G401 (cell line): ENCODE data around the gene B3GALT4. TPM values are rescaled to one million over a fixed set of nuclear protein-coding genes. Genes with fewer than 3 reads are reported as not detected.
"Not testable (repeated sequence)": the region's sequence is repeated elsewhere in the genome, so short reads cannot be mapped to it uniquely, and the experiment has no call there.

Experiments used
- DNase-seq: peaks from one replicate; pipeline ENCODE4 v3.0.0-alpha.2; 2015; ENCODE audit warnings: low spot score
- in situ Hi-C: cut with HindIII; loops from 2 replicates; pipeline ENCODE4 v1.10.0; 2016; ENCODE audit warnings: low sequenced_read_pairs, mixed read lengths
- total RNA-seq: library from RNA; depleted of rRNA; stranded (reverse); fragments of >200 nt; shearing (Covaris generic); gene quantifications from 2 replicates; pipeline ENCODE4 v1.2.3, GENCODE V29; 2014; rRNA removed

The B3GALT4 gene, protein sequence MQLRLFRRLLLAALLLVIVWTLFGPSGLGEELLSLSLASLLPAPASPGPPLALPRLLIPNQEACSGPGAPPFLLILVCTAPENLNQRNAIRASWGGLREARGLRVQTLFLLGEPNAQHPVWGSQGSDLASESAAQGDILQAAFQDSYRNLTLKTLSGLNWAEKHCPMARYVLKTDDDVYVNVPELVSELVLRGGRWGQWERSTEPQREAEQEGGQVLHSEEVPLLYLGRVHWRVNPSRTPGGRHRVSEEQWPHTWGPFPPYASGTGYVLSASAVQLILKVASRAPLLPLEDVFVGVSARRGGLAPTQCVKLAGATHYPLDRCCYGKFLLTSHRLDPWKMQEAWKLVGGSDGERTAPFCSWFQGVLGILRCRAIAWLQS
- total RNA-seq, result 0.61 and 1.9 TPM in 2 replicates

DNA sequence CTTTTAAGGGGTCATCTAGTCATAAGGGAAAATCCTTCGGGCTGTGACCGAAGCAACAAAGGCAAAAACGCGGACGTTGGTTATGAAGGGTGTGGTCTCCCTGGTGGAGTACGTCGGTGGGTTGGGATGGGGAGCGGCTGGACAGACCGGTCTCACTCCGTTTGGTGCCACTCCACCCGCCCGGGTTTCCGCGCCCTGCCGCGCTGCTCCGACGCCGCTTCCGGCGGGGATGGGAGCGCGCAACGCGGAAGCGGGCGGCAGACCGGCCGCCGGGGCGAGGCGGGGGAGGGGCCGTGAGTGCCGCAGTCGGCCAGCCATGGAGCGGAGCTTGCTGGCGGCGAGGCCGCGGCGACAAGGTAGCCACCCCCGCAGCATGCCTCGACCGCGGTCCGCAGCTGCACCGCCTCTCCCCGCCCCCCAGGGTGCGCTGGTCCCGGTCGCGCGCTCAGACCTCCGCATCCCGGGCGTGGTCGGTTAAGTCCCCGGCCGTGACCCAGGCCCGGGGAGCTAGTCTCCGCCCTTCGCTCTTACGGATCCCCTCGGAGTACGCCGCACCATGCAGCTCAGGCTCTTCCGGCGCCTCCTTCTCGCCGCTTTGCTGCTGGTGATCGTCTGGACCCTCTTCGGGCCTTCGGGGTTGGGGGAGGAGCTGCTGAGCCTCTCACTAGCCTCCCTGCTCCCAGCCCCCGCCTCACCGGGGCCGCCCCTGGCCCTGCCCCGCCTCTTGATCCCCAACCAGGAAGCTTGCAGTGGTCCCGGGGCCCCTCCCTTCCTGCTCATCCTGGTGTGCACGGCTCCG, at the start of gene B3GALT4:
B3GALT4 (plus strand) TSS at position 260 of the 799 bp plus-strand sequence; CDS start at position 557, 297 bp downstream.
- in situ Hi-C loops, result no loop called here

DNA sequence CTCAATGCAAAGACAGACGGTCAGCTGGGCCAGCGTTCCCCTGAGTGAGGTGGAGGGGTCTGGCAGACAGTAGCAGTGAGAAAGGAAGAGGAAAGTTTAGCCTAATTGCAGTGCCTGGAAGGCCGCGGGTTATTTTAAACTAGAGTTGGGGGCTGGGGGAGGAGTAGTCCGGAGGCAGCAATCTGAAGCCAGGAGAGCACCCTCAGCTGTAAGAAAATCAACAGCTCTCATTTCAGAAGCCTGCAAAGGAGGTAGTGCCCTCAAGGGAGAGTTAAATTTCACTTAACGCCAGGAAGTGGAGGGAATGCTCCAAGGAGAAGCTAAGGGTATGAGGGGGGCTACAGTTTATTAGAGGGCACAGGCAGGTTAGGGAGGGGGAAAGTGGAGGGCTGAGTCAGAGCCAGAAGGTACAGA, 41.7 kb upstream of the B3GALT4 start:
- no peak for DNase-seq

More for the DNA sequence above, at the start of gene B3GALT4:
- DNase-seq, result peak; percentile 75

DNA sequence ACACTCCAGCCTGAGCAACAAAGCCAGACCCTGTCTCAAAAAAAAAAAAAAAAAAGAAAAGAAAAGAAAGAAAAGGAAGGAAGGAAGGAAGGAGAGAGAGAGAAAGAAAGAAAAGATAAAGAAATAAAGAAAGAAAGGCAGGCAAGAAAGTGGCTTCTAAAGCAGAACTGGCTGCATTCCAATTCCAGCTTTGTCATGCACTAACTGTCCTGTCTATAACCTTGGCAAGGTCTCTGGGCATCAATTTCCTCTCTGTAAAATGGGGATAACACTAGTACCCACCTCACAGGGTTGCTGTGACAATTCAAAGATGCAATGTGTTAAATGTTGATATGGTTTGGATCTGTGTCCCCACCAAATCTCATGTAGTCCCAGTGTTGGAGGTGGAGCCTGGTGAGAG, 40.6 kb upstream of the B3GALT4 start:
- in situ Hi-C loops, result no loop called here
- no peak for DNase-seq

More for the DNA sequence above, 41.7 kb upstream of the B3GALT4 start:
- in situ Hi-C loops, result no loop called here

DNA sequence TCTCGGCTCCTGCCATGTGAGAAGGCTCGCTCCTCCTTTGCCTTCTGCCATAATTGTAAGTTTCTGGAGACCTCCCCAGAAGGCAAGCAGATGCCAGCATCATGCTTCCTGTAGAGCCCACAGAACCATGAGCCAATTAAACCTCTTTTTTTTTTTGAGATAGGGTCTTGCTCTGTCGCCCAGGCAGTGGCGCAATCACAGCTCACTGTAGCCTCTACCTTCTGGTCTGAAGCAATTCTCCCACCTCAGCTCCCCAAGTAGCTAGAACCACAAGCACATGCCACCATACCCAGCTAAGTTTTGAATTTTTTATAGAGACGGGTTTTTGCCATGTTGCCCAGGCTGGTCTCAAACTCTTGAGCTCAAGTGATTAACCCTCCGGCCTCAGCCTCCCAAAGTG, 40.1 kb upstream of the B3GALT4 start:
- in situ Hi-C loops, result no loop called here

DNA sequence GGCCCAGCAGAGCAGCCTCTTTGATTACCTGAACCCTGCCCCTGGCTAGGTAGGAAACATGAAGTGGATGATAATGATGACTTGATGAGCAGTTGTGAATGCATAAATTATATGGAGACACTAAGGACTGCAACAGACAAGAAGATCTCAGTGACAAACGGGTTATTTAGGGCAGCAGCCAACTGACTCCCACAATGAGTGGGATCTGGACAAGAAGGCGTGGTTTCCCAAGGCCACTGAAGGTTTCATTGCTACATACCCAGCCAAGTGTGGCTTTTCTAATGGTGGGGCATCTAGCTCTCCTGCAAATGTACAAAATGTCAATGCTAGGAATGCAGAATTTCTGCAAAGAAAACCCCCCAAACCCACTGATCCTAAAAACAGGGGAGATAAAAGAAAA, 39.2 kb upstream of the B3GALT4 start:
- in situ Hi-C loops, result no loop called here
- no peak for DNase-seq

More for the DNA sequence above, 40.1 kb upstream of the B3GALT4 start:
- no peak for DNase-seq

DNA sequence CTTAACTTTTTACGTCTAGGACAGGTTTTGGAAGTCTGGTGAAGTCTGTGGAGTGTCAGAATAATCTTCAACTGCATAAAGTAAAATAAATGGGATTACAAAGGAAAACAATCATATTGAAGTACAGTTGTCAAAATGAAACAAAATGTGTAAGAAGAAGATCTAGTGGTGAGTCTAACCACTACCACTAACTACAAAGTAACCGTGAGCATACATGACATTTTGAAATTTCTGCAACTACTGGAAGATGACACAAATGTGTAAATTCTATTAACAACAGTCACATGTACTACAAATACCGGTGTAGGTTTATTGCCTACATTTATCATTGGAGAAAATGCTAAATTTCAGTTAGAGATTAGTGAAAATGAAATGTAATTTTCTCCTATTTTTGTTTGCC, 35.0 kb upstream of the B3GALT4 start:
- in situ Hi-C loops, result no loop called here
- DNase-seq, result no peak

DNA sequence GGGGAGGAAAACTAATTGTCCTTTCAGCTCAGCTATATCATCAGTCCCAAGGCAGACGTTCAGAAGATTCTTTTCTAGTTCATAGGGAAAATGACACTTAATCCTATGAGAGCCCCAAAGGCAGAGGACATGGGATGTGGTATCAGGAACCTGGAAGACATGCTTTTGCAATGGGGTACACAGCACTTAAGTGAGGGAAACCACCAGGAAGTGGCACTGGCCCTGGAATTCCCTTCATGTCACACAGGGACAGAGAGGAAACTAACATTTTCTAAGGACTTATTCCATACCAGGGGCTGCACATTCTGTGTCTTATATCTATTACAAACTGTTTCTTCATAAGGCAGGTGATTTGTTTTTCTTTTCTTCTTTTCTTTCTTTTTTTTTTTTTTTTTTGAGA, 33.4 kb upstream of the B3GALT4 start:
- in situ Hi-C loops, result no loop called here

DNA sequence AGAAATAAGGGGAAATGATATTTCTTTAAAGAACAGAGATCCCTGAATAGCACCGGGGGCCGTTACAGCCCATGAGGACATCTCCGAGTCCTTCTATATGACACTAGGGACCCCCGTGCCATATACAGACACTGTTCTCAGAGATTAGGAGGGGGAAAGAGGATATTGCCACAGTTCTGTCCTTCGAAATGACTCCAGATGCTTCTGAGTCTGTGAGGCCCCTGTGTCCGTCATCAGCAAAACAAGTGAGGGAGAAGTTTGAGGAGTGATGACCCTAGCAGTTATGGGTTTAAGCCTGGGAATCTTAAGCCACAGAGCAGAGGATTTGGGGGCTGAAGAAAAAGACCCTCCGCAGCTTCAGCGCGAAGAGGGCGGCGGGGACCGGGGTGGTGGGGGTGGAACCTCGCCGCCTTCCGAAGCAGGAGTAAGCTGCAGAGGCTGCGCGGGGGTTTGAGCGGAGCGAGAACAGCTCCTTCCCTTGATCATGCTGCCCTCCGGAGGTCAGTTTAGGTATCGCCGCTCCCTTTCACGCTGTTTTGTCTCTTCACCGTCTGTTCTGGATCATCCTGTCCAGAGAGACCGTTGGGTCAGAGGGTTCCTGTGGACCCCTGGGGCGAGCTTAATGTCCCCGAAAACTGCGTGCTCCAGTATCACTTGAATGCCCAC, 28.8 kb upstream of the B3GALT4 start:
- peak; percentile 91 for DNase-seq
- in situ Hi-C loops, result no loop called here

More for the DNA sequence above, 33.4 kb upstream of the B3GALT4 start:
- no peak for DNase-seq

DNA sequence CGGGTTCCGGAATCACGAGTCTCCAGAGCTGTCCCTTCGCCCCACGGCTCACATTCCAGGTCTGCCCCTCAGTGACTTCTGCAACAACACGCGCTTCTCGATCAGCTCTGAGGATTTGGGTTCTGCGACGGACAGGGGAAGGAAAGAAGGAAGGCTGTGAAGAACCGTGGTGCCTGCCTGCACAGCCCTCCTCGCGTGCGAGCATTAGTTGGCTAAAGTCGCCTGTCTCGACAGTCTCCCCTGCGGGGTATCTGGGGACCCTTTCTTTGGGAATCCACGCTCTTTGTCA, 28.3 kb upstream of the B3GALT4 start:
- DNase-seq, result no peak

DNA sequence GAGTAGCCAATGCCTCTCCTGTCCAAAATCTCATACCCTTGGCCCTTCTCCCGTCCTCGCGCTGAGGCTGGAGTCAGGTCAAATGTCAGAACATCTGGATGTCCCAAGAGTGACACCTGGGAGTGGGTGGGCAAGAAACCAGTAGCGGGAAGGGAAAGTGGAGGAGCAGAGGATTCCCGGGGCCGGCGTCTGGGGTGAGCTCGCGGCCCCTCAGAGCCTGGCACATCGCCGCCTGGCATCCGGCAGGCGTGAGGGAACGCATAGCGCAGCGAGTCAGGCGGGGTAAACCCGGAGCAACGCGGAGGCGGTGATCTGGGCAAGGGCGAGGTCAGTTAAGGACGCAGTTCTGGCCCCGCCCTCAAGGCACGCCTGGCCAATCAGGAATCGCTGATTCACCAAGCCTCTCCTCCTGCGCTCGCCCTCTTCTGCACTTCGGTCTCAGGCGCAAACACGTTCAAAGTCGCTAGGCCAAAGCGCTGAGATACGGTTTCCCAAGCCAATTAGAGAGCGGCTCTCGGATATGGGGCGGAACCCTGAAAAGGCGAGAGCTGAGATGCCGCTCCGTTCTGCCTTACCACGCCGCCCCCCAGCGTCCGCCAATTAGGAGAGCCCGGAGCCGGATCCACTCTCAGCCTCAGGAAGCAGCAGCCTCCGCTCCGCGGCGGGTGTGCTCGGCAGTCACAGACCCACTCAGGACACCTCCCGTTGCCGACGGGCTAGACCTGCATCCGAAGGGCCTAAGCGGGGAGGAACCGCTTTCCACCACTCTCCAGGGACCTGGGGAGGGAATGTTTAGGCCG, 27.8 kb upstream of the B3GALT4 start:
- in situ Hi-C loops, result no loop called here
- DNase-seq, result peak; percentile 100

More for the DNA sequence above, 28.3 kb upstream of the B3GALT4 start:
- in situ Hi-C loops, result no loop called here

DNA sequence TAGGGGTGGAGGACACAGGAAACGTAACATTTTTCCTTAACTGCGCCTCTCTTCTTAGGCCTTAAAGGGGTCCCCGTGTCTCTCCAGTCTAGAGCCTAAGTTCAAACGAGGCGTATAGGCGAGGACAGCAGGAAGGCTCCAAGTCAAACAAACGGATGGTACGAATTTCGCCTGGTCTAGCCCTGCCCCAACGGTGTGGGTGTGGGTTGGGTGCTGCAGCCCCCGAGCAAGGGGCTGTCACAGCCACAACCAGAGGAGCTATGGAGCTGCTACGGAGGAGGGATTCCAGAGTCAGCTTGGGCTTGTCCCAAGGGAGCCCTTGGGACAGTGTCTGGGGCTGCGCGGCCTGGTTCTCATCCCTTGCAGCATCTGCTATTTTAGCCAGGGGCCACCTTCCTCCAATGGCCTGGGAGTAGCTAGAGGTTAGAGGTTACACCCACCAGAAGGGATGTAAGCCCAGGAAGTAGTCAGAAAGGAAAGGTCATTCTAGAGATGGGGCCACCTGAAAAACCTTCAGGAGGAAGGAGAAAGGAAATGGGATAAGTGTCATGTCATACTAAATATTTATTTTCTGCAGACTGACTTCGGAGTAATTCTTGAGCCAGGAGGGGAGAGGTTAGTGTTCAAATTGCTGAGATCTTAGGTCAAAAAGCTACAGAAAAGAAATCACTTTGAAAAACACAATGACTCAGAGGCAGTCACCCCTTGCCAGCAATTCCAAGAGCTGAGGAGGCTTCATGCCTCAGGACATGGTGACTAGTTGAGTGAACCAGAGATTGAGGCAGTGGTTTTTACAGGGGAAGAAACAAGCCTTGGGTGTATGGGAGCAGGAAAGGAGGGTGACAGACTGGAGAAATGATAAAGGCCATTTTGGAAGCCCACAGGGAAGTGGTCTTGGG, 26.9 kb upstream of the B3GALT4 start:
- no peak for DNase-seq
- in situ Hi-C loops, result no loop called here

DNA sequence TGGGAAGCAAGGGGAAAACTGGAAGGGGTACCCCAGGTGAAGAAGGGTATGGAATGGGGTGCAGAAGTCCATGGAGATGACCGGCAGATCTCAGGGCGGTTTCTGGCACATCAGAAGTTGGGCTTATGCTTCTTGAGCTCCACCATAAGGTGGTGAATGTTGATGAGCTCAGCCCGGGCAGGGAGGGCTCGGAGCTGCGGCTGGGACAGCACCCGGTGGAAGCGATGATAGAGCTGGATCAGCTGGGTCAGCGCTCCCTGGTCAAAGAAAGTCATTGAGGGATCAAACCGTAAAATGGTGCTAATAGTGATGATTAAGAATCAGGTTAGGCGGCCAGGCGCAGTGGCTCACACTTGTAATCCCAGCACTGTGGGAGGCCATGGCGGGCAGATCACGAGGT, 26.2 kb upstream of the B3GALT4 start:
- in situ Hi-C loops, result no loop called here

DNA sequence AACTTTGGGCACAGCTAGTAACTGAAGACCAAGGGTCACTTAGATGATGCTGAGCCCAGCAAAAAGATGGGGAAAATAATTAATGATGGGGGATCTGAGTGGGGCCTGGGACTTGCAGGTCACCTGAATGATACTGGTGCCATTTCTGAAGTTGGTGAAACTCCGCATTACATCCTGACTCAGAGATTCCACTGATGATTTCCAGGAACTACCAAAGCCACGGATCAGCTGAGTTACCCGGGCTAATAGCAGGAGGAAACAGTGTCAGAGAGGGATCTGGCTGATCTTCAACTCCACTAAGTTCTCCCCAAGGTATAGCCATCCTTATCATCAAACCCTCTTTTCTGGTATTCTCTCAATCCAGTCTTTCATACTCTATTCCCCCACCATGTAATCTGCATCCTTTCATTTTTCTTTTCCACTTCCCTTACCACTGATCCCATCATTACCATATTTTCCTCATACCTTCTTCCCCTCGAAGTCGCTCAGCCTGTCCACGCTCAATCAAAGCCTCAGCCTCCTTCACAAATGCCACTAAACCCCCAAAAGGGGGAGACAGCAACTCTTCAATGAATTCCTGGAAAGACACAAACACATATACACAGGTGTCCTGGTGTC, 25.4 kb upstream of the B3GALT4 start:
- in situ Hi-C loops, result no loop called here
- DNase-seq, result no peak

More for the DNA sequence above, 26.2 kb upstream of the B3GALT4 start:
- DNase-seq, result no peak

DNA sequence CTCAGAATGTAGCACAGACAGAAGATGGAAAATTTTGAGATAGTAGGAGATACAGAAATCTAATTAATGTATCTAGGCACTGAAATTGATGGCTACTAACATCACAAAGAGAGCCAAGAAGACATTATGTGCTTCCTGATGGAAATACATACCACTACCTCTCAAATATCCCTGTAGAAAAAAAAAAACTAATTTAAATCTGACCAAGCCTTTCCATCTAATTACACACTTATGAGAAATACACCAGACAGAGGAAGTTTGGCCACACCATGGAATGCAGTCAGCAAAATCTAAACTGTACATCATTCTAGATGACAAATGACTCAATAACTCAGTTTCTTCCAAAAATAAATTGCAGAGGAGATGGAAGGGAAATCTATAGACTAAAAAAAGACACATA, 24.2 kb upstream of the B3GALT4 start:
- in situ Hi-C loops, result no loop called here
- DNase-seq, result no peak

DNA sequence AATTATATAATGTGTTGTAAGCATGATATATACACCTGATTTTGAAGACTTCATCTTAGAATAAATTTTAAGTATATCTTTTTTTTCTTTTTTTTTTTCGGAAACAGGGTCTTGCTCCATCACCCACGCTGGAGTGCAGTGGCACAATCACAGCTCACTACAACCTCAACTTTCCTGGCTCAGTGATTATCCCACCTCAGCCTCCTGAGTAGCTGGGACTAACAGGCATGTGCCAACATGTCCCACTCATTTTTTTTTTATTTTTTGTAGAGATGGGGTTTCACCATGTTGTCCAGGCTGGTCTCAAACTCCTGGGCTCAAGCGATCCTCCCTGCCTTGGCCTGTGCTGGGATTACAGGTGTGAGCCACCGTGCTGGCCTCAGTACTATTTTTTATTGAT, 22.3 kb upstream of the B3GALT4 start:
- in situ Hi-C loops, result no loop called here
- DNase-seq, result no peak

DNA sequence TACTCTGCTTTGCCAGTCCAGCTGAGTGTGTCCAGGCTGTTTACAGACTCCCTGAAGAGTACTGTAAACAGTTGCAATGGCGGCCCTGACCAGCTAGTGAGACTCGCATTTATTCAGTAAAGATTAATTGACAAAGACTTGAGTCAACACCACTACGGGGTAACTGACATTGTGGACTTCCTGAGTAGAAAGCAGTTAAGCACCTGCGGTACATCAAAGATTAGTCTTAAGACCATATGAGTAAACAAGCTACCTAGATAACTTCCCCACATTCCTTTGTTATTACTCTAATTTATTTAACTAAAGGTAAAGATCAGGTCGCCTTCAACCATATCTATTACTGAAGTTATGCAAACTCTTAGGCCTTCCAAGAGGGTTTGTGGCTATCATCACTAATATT, 17.9 kb upstream of the B3GALT4 start:
- in situ Hi-C loops, result no loop called here
- DNase-seq, result no peak

DNA sequence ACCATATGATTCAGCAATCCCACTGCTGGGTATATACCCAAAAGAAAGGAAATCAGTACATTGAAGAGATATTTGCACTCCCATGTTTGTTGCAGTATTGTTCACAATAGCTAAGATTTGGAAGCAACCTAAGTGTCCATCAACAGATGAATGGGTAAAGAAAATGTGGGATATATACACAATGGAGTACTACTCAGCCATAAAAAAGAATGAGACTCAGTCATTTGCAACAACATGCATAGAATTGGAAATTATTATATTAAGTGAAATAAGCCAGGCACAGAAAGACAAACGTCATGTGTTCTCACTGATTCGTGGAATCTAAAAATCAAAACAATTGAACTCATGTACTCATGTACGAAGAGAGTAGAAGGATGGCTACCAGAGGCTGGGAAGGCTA, 14.4 kb upstream of the B3GALT4 start:
- DNase-seq, in situ Hi-C loops: not testable (repeated sequence)

DNA sequence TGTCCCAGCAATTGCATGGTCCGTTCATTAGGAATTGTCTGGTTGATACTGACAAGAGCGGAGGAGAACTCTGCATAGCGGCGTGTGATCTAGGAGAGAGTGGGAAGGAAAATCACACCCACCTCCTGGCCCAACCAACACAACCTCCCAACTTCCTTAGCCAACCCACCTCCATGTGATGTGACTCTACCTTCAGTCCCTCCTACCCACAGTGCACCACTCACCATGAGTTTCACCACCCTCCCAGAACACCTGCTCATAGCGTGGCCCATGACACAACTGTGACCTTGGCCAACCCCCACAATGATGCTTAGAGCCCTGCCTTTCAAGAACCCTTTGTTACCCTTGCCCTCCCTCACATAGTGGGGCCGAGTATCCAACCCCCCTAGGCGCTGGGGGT, 12.9 kb upstream of the B3GALT4 start:
- in situ Hi-C loops, result no loop called here
- no peak for DNase-seq
